HepG2 (cell line): ENCODE measurements around the gene KDM3B. TPM values are rescaled to one million over a fixed set of nuclear protein-coding genes. Genes with fewer than 3 reads are reported as not detected.

Experiments
- AGO2 ChIP-seq: fragments of 200-400 bp; formaldehyde crosslinking; optimal IDR thresholded peaks from 2 replicates; pipeline ENCODE3; 2017; ENCODE audit warnings: mild to moderate bottlenecking, low read depth, low read length, moderate library complexity
- CEBPG ChIP-seq: IDR thresholded peaks from 2 replicates; pipeline ENCODE4 v1.6.1; 2016
- CENPX ChIP-seq: sonication (generic); formaldehyde crosslinking; IDR thresholded peaks from 2 replicates; pipeline ENCODE4 v1.9.0; 2021; ENCODE audit warnings: mild to moderate bottlenecking, missing genetic modification reagents, moderate library complexity
- CREB3 ChIP-seq: sonication (generic); formaldehyde crosslinking; IDR thresholded peaks from 2 replicates; pipeline ENCODE4 v1.5.0; 2020; ENCODE audit warnings: missing genetic modification reagents
- DBP ChIP-seq: sonication (generic); formaldehyde crosslinking; IDR thresholded peaks from 2 replicates; pipeline ENCODE4 v1.4.0; 2020; ENCODE audit warnings: missing genetic modification reagents; ENCODE audit errors: not compliant biosample characterization
- HNF4A ChIP-seq: sonication (generic); formaldehyde crosslinking; IDR thresholded peaks from 2 replicates; pipeline ENCODE4 v1.4.0; 2020; ENCODE audit warnings: missing genetic modification reagents
- HNRNPUL1 ChIP-seq: fragments of 200-400 bp; formaldehyde crosslinking; IDR thresholded peaks from 2 replicates; pipeline ENCODE4 v1.6.1; 2017; ENCODE audit warnings: low read depth, mild to moderate bottlenecking, low read length, moderate library complexity
- HOMEZ ChIP-seq: IDR thresholded peaks from 2 replicates; pipeline ENCODE4 v1.6.1; 2016; ENCODE audit warnings: low read depth
- KAT8 ChIP-seq: IDR thresholded peaks from 2 replicates; pipeline ENCODE4 v1.6.1; 2016; ENCODE audit warnings: missing genetic modification reagents, missing compliant biosample characterization
- KDM2A ChIP-seq: sonication (generic); formaldehyde crosslinking; IDR thresholded peaks from 2 replicates; pipeline ENCODE4 v1.4.0; 2020; ENCODE audit warnings: low read depth, missing genetic modification reagents, borderline replicate concordance
- MZF1 ChIP-seq: sonication (generic); formaldehyde crosslinking; IDR thresholded peaks from 2 replicates; pipeline ENCODE4 v1.8.1; 2023; ENCODE audit warnings: mild to moderate bottlenecking, missing genetic modification reagents, borderline replicate concordance
- PHB2 ChIP-seq: fragments of 450-650 bp; IDR thresholded peaks from 2 replicates; pipeline ENCODE4 v1.6.1; 2018; ENCODE audit not compliant: partially characterized antibody
- RFXANK ChIP-seq: IDR thresholded peaks from 2 replicates; pipeline ENCODE4 v1.6.1; 2016
- SAP130 ChIP-seq: IDR thresholded peaks from 2 replicates; pipeline ENCODE4 v1.6.1; 2016; ENCODE audit warnings: low read depth
- SETDB1 ChIP-seq: sonication (generic); formaldehyde crosslinking; IDR thresholded peaks from 2 replicates; pipeline ENCODE4 v1.5.1; 2020; ENCODE audit warnings: missing genetic modification reagents, mild to moderate bottlenecking, borderline replicate concordance
- SIN3A ChIP-seq: IDR thresholded peaks from 2 replicates; pipeline ENCODE4 v1.6.1; 2011; ENCODE audit warnings: low read depth, mild to moderate bottlenecking, control low read depth, low read length, borderline replicate concordance
- SMAD9 ChIP-seq: sonication (generic); formaldehyde crosslinking; IDR thresholded peaks from 2 replicates; pipeline ENCODE4 v1.5.1; 2020; ENCODE audit warnings: mild to moderate bottlenecking, missing genetic modification reagents
- TFAP4 ChIP-seq: sonication (generic); IDR thresholded peaks from 2 replicates; pipeline ENCODE4 v1.6.1; 2016; ENCODE audit warnings: low read depth, borderline replicate concordance
- TFE3 ChIP-seq: IDR thresholded peaks from 2 replicates; pipeline ENCODE4 v1.6.1; 2016
- THAP11 ChIP-seq: IDR thresholded peaks from 2 replicates; pipeline ENCODE4 v1.6.1; 2016; ENCODE audit warnings: missing biosample characterization, missing genetic modification reagents
- YEATS4 ChIP-seq: sonication (generic); formaldehyde crosslinking; IDR thresholded peaks from 2 replicates; pipeline ENCODE4 v1.4.0; 2020; ENCODE audit warnings: missing genetic modification reagents, borderline replicate concordance
- ZNF296 ChIP-seq: sonication (generic); formaldehyde crosslinking; conservative IDR thresholded peaks from 2 replicates; pipeline ENCODE4 v1.5.0; 2020; ENCODE audit warnings: mild to moderate bottlenecking, missing genetic modification reagents
- ZNF569 ChIP-seq: sonication (generic); formaldehyde crosslinking; IDR thresholded peaks from 2 replicates; pipeline ENCODE4 v1.5.0; 2020; ENCODE audit warnings: mild to moderate bottlenecking, missing genetic modification reagents, moderate library complexity, borderline replicate concordance
- ZNF615 ChIP-seq: sonication (generic); formaldehyde crosslinking; IDR thresholded peaks from 2 replicates; pipeline ENCODE4 v1.5.0; 2020; ENCODE audit warnings: mild to moderate bottlenecking, missing genetic modification reagents, borderline replicate concordance
- ZNF703 ChIP-seq: sonication (generic); formaldehyde crosslinking; IDR thresholded peaks from 2 replicates; pipeline ENCODE4 v1.5.1; 2020; ENCODE audit warnings: missing genetic modification reagents, mild to moderate bottlenecking, moderate library complexity, borderline replicate concordance
- polyA plus RNA-seq, 8 experiments: library from polyadenylated mRNA; depleted of rRNA in 3 of 8; stranded (reverse) in 7 of 8; unstranded in 1 of 8; fragments of >200 nt; fragmentation: Illumina TruSeq in 4 of 8; extraction: Trizol in 4 of 8; gene quantifications; 2 replicates each; pipeline versions ENCODE4 v1.2.1 to v1.2.3, GENCODE V29; 2011 to 2016; ENCODE audit warnings: low read depth in 4 of 8, missing spikeins in 1 of 8, mixed read lengths in 1 of 8; ENCODE audit not compliant: insufficient read depth in 1 of 8
- total RNA-seq, 5 experiments: library from RNA; depleted of rRNA; stranded (reverse); fragments of >200 nt; fragmentation: Illumina TruSeq; extraction: Trizol; gene quantifications; 2 replicates each; pipeline ENCODE4 v1.2.3, GENCODE V29; 2016; ENCODE audit warnings: low read depth in 1 of 5

KDM3B gene
- total and polyA plus RNA-seq, 2 of the 13 experiments (the other 11 are each of a cell fraction or from before 2014, with no cell fraction given), result 19.7 to 34.3 TPM

- TF ChIP-seq THAP11 (CRISPR knock-in tag) (peak; percentile 71), KAT8 (CRISPR knock-in tag) (peak; percentile 53), SETDB1 (CRISPR knock-in tag) (no peak), ZNF569 (CRISPR knock-in tag) (no peak), KDM2A (CRISPR knock-in tag) (0 out of 2 replicates have a peak, but pooled peaks have one; percentile 28), ZNF615 (CRISPR knock-in tag) (no peak), HNRNPUL1 (no peak), HNF4A (0 out of 2 replicates have a peak, but pooled peaks have one; percentile 24), SIN3A (peak; percentile 99), DBP (CRISPR knock-in tag) (no peak), YEATS4 (CRISPR knock-in tag) (peak; percentile 70; the same call in 1 of the 2 replicates), RFXANK (CRISPR knock-in tag) (no peak), SAP130 (CRISPR knock-in tag) (peak; percentile 99), SMAD9 (CRISPR knock-in tag) (no peak), PHB2 (no peak), TFAP4 (peak; percentile 78; the same call in 1 of the 2 replicates), AGO2 (no peak), ZNF703 (CRISPR knock-in tag) (no peak), CREB3 (0 out of 2 replicates have a peak, but pooled peaks have one; percentile 63), HOMEZ (CRISPR knock-in tag) (0 out of 2 replicates have a peak, but pooled peaks have one; percentile 42), CEBPG (no peak), MZF1 (CRISPR knock-in tag) (no peak), ZNF296 (CRISPR knock-in tag) (no peak), TFE3 (CRISPR knock-in tag) (no peak), CENPX (CRISPR knock-in tag) (no peak)
These were observed 20.8 kb upstream of the KDM3B start, which contains the start of gene CDC25C (continued) for GRCh38 chr5:138331449-138332368.
